Endothelial cell of umbilical vein (primary cell): Measurements from ENCODE around the gene MCM3AP. TPM values are rescaled to one million over a fixed set of nuclear protein-coding genes. Genes with fewer than 3 reads are reported as not detected.

ENCODE experiments used
- BruUV-seq: library from RNA; stranded (reverse); fragments of 400-500 nt; replicated peaks from 2 replicates; lab custom pipeline; 2021; lab: Mats Ljungman, UMichigan
- CTCF ChIA-PET: fragments of 300-600, 350-600 bp; sonication (Branson Sonifier 250); formaldehyde crosslinking; loops from one replicate; lab custom pipeline; 2021; ENCODE audit warnings: antibody characterized with exemption, inconsistent platforms; lab: Charles Lee
- POLR2A ChIA-PET: fragments of 300-600, 350-600 bp; sonication (Branson Sonifier 250); formaldehyde crosslinking; loops from one replicate; lab custom pipeline; 2021; ENCODE audit warnings: antibody characterized with exemption, inconsistent platforms; lab: Charles Lee
- DNase-seq: peaks from one replicate; pipeline ENCODE4 v3.0.0-alpha.2; 2011; ENCODE audit warnings: low read depth, low spot score
- FAIRE-seq: peaks from 2 replicates; lab custom pipeline; 2011; peaks lifted over from hg19 to GRCh38; lab: Jason Lieb, UNC
- H2AFZ ChIP-seq: 2 replicates; pipeline ENCODE4 v1.6.0; 2012; ENCODE audit warnings: low read depth, low read length, control low read depth, inconsistent platforms
- H3K27ac ChIP-seq: 2 replicates; pipeline ENCODE4 v1.5.1; 2011; ENCODE audit warnings: low read depth, mild to moderate bottlenecking, control low read depth, low read length, moderate library complexity; ENCODE audit not compliant: insufficient read depth
- H3K27me3 ChIP-seq, 2 experiments: 2 replicates each; pipeline versions ENCODE4 v1.6.0 to v1.6.1; 2011; ENCODE audit warnings: low read length in 2 of 2, mixed read lengths in 1 of 2; ENCODE audit not compliant: control insufficient read depth in 2 of 2, insufficient read depth in 2 of 2
- H3K36me3 ChIP-seq, 2 experiments: 2 replicates in 1 of 2; 3 replicates in 1 of 2; pipeline ENCODE4 v1.5.1; 2011; ENCODE audit warnings: low read length in 2 of 2, mild to moderate bottlenecking in 1 of 2, moderate library complexity in 1 of 2; ENCODE audit not compliant: control insufficient read depth in 2 of 2, insufficient read depth in 2 of 2; ENCODE audit errors: extremely low read depth in 1 of 2
- H3K4me1 ChIP-seq: 3 replicates; pipeline ENCODE4 v1.5.1; 2011; ENCODE audit warnings: mild to moderate bottlenecking, low read length; ENCODE audit not compliant: control insufficient read depth, insufficient read depth; ENCODE audit errors: extremely low read depth
- H3K4me2 ChIP-seq: 2 replicates; pipeline ENCODE4 v1.6.1; 2011; ENCODE audit warnings: low read length, control low read depth, mixed read lengths; ENCODE audit not compliant: insufficient read depth
- H3K4me3 ChIP-seq, 3 experiments: fragments of 200-600 bp in 1 of 3; sonication (generic), shearing (Covaris generic) in 1 of 3; replicated peaks in 1 of 3; 2 replicates each; pipeline ENCODE4 v1.5.1; 2011 to 2016; ENCODE audit warnings: control low read depth in 3 of 3, low read length in 3 of 3, mild to moderate bottlenecking in 2 of 3, inconsistent platforms in 1 of 3, low read depth in 1 of 3, moderate library complexity in 1 of 3; ENCODE audit not compliant: insufficient read depth in 1 of 3
- H3K79me2 ChIP-seq: 2 replicates; pipeline ENCODE4 v1.6.0; 2012; ENCODE audit warnings: low read length, inconsistent platforms; ENCODE audit not compliant: control insufficient read depth, insufficient read depth
- H3K9ac ChIP-seq: replicated peaks from 2 replicates; pipeline ENCODE3; 2011; ENCODE audit warnings: low read length, control low read depth; ENCODE audit not compliant: insufficient read depth; ENCODE audit errors: extremely low read depth
- H3K9me1 ChIP-seq: replicated peaks from 3 replicates; pipeline ENCODE4 v1.6.0; 2011; ENCODE audit warnings: mild to moderate bottlenecking, low read length; ENCODE audit not compliant: control insufficient read depth, insufficient read depth; ENCODE audit errors: extremely low read depth
- H3K9me3 ChIP-seq: replicated peaks from 2 replicates; pipeline ENCODE4 v1.5.1; 2012; ENCODE audit warnings: low read length, inconsistent platforms; ENCODE audit not compliant: control insufficient read depth, insufficient read depth
- H4K20me1 ChIP-seq: replicated peaks from 2 replicates; pipeline ENCODE3; 2011; ENCODE audit warnings: mild to moderate bottlenecking, low read length; ENCODE audit not compliant: control insufficient read depth, insufficient read depth; ENCODE audit errors: extremely low read depth
- CTCF ChIP-seq, 2 donors: IDR thresholded peaks; 1 replicate in 1 of 2; 2 replicates in 1 of 2; pipeline ENCODE4 v1.5.1; 2011; ENCODE audit warnings: low read length in 2 of 2, mild to moderate bottlenecking in 2 of 2, moderate library complexity in 2 of 2, control low read depth in 1 of 2, inconsistent platforms in 1 of 2, low read depth in 1 of 2; ENCODE audit not compliant: insufficient read depth in 1 of 2; ENCODE audit errors: extremely low read depth in 1 of 2
- EZH2 ChIP-seq: IDR thresholded peaks from 2 replicates; pipeline ENCODE4 v1.6.1; 2012; ENCODE audit warnings: borderline replicate concordance, low read depth, mild to moderate bottlenecking, moderate library complexity, low read length, inconsistent platforms; ENCODE audit not compliant: severe bottlenecking
- FOS ChIP-seq: IDR thresholded peaks from 2 replicates; pipeline ENCODE4 v1.6.1; 2011; ENCODE audit warnings: mild to moderate bottlenecking, low read length, moderate library complexity, borderline replicate concordance; ENCODE audit not compliant: insufficient read depth
- GATA2 ChIP-seq: IDR thresholded peaks from 2 replicates; pipeline ENCODE4 v1.7.0; 2011; ENCODE audit warnings: low read depth, mild to moderate bottlenecking, moderate library complexity, mixed read lengths, low read length; ENCODE audit not compliant: insufficient read length, insufficient read depth
- MAX ChIP-seq: IDR thresholded peaks from 2 replicates; pipeline ENCODE4 v1.6.1; 2011; ENCODE audit not compliant: insufficient read depth, insufficient read length
- MYC ChIP-seq: IDR thresholded peaks from one replicate; pipeline ENCODE4 v1.6.1; 2011; ENCODE audit warnings: mild to moderate bottlenecking, low read depth, low read length
- POLR2AphosphoS5 ChIP-seq: IDR thresholded peaks from 2 replicates; pipeline ENCODE4 v1.6.1; 2012; ENCODE audit warnings: low read depth, mild to moderate bottlenecking, control low read depth, low read length, moderate library complexity; ENCODE audit not compliant: insufficient read depth
- dilution Hi-C: fragments of 300-500 bp; cut with MboI; formaldehyde crosslinking; loops from one replicate; pipeline ENCODE4 v1.15.0; 2019; ENCODE audit warnings: low sequenced_read_pairs; ENCODE audit not compliant: extremely low pct_ligation_motif_present
- intact Hi-C: fragments of 100-400 bp; cut with micrococcal nuclease; formaldehyde crosslinking; loops from one replicate; pipeline ENCODE4 v1.10.0; 2022
- polyA plus RNA-seq, 4 experiments: library from polyadenylated mRNA; depleted of rRNA in 3 of 4; stranded (reverse) in 3 of 4; unstranded in 1 of 4; fragments of >200 nt; gene quantifications; 2 replicates each; pipeline versions ENCODE4 v1.2.1 to v1.2.3, GENCODE V29; 2011 to 2012; ENCODE audit warnings: missing spikeins in 1 of 4
- total RNA-seq: library from RNA; stranded (reverse); gene quantifications from 2 replicates; pipeline ENCODE4 v1.2.3, GENCODE V29; 2021

MCM3AP gene
- total and polyA plus RNA-seq, 2 donors (not counting 3 experiments of a cell fraction or from before 2014, with no cell fraction given), result 37.9 to 115 TPM

- no peaks in the 10 kb centered on the region for H3K9me3 ChIP-seq
- no peaks in the 10 kb centered on the region for H4K20me1 ChIP-seq
- H3K9ac ChIP-seq, result no peak overlapping the region
- TF ChIP-seq EZH2, result no peak
- BruUV-seq, result no TSS peak
- no peaks in the 10 kb centered on the region for H3K27me3 ChIP-seq
- H2AFZ ChIP-seq, result no peak overlapping the region
- H3K27ac ChIP-seq, result no peak overlapping the region
- no peak for FAIRE-seq
- peaks cover 14 to 45% of the 10 kb centered on the region in 2 experiments for H3K36me3 ChIP-seq
- ChIA-PET CTCF (interaction anchor here (1.5 kb wide), 1 partner anchor 63 kb away, joined by 5 read pairs; no protein-coding TSS in a partner anchor), POLR2A (no interaction called here)
- intact Hi-C loops (no loop called here), dilution Hi-C loops (no loop called here)
- no peak overlapping the region for H3K4me2 ChIP-seq
- H3K9me1 ChIP-seq, result no peaks in the 10 kb centered on the region
- H3K79me2 ChIP-seq, result no peaks in the 10 kb centered on the region
- H3K4me3 ChIP-seq, result no peak overlapping the region
- no peak for DNase-seq
- H3K4me1 ChIP-seq, result peaks cover 6% of the 10 kb centered on the region
Observed at GRCh38 chr21:46206163-46207005, 79.0 kb downstream of the MCM3AP start.

GRCh38 chr21:46205766-46206162, 79.6 kb downstream of the MCM3AP start:
- Histone ChIP-seq H3K36me3 (peaks cover 14 to 45% of the 10 kb centered on the region in 2 experiments), H4K20me1 (no peaks in the 10 kb centered on the region), H3K9me3 (no peaks in the 10 kb centered on the region), H3K4me1 (peaks cover 6% of the 10 kb centered on the region), H2AFZ (no peak overlapping the region), H3K79me2 (no peaks in the 10 kb centered on the region), H3K4me3 (no peak overlapping the region), H3K9me1 (no peaks in the 10 kb centered on the region), H3K4me2 (no peak overlapping the region), H3K9ac (no peak overlapping the region), H3K27ac (no peak overlapping the region), H3K27me3 (no peaks in the 10 kb centered on the region)
- BruUV-seq, result no TSS peak
- no peak for FAIRE-seq
- CTCF ChIA-PET, result no interaction called here
- no peak for DNase-seq
- TF ChIP-seq MYC, result no peak
- TF ChIP-seq FOS, result no peak
- no peak for TF ChIP-seq POLR2AphosphoS5
- TF ChIP-seq CTCF (IDR thresholded peaks at IDR 0.05; ENCODE audit: extremely low read depth in 1 of 2, insufficient read depth in 1 of 2, low read depth in 1 of 2, low read length in 2 of 2), result no peak
- no peak for TF ChIP-seq GATA2
- no peak for TF ChIP-seq MAX
- POLR2A ChIA-PET, result no interaction called here
- dilution Hi-C loops, result no loop called here
- intact Hi-C loops, result no loop called here
